Pancreas (tissue), 10 donors: ENCODE results near the gene ARHGDIB. TPM values are rescaled to one million over a fixed set of nuclear protein-coding genes. Genes with fewer than 3 reads are reported as not detected.
A peak's percentile ranks its signal among the peaks of the same experiment; 100 is the strongest.

Experiments used
- ATAC-seq, 4 donors: fragments of 200-7000 bp; cut with Tn5 transposase; one replicate each; pipeline versions ENCODE4 v1.8.0 to v1.9.1; 2020; ENCODE audit warnings: mild to moderate bottlenecking in 4 of 4, moderate library complexity in 4 of 4
- DNase-seq, 6 donors: peaks; one replicate each; pipeline ENCODE4 v3.0.0-alpha.2; 2020
- FAIRE-seq: peaks from 2 replicates; lab custom pipeline; 2012; peaks lifted over from hg19 to GRCh38; lab: Jason Lieb, UNC
- H3K27ac ChIP-seq, 4 donors: fragments of 200-600 bp; sonication (generic); 1 replicate in 3 of 4; 2 replicates in 1 of 4; pipeline versions ENCODE4 v1.5.0 to v1.8.0; 2020
- H3K27me3 ChIP-seq, 4 donors: fragments of 200-600 bp; one replicate each; pipeline ENCODE4 v1.8.0; 2021
- H3K36me3 ChIP-seq, 3 donors: fragments of 200-600 bp; sonication (generic) in 1 of 3; one replicate each; pipeline versions ENCODE4 v1.5.0 to v1.8.0; 2020 to 2021
- H3K4me1 ChIP-seq, 3 donors: fragments of 200-600 bp; one replicate each; pipeline ENCODE4 v1.8.0; 2021
- H3K4me3 ChIP-seq, 4 donors: fragments of 200-600 bp; sonication (generic) in 2 of 4; one replicate each; pipeline versions ENCODE4 v1.5.0 to v1.8.0; 2020 to 2021
- H3K9me3 ChIP-seq, 4 donors: fragments of 200-600 bp; one replicate each; pipeline ENCODE4 v1.8.0; 2021
- CTCF ChIP-seq, 4 donors: fragments of 200-600 bp; sonication (generic) in 3 of 4; IDR thresholded peaks; one replicate each; pipeline versions ENCODE4 v1.5.0 to v1.8.0; 2021; ENCODE audit warnings: antibody characterized with exemption in 4 of 4
- WGBS, 2 donors: extraction: QIAGEN DNeasy Blood & Tissue Kit; methylation state at CpG; one replicate each; pipeline ENCODE4 v1.1.7; 2013; 5-methylcytosine and 5-hydroxymethylcytosine counted together
- intact Hi-C, 3 donors: fragments of 100-400 bp; cut with DNase I; formaldehyde crosslinking; loops; one replicate each; pipeline versions ENCODE4 v1.11.1 to v1.14.2; 2022
- polyA plus RNA-seq, 2 donors: library from polyadenylated mRNA; stranded (reverse); fragments of 200-250 nt; gene quantifications; one replicate each; pipeline ENCODE4 v1.2.3, GENCODE V29; 2013
- total RNA-seq, 6 donors: library from RNA; stranded (reverse); fragmentation: NEBNext Ultra II Directional in 4 of 6; extraction: Animal tissue kit (Norgen Biotek cat#: 25700) in 4 of 6; gene quantifications; one replicate each; pipeline versions ENCODE4 v1.2.1 to v1.2.4, GENCODE V29; 2021 to 2023
- donor health status: healthy with polysubstance abuse.
- donor health status: DM: no; HTN: no; CAD: no; lungs with moderate emphysema.
- donor health status: DM: no; HTN: no; CAD: no.
- donor health status: control.
- donor health status: control.
- donor health status: Bipolar disorder and iron deficiency.
- donor health status: DM: yes; HTN: yes; CAD: no.
- donor health status: DM: no; HTN: no; CAD: no.
- donor health status: DM: no; HTN: no; CAD: no.
- donor health status: DM: yes; HTN: yes; CAD: no.

ARHGDIB gene
- total and polyA plus RNA-seq, 8 donors: 5.8 to 54.8 (median 23.4) TPM

GRCh38 chr12:14950421-14950820 is 11.0 kb downstream of the ARHGDIB start:
- no peaks in the 10 kb centered on the region for H3K9me3 ChIP-seq
- intact Hi-C loops: no loop called here
- H3K36me3 ChIP-seq: no peaks in the 10 kb centered on the region
- no peak for TF ChIP-seq CTCF (IDR thresholded peaks at IDR 0.05)
- WGBS, 2 donors: 86 to 88% methylated on average over 4 of the region's 4 CpGs
- FAIRE-seq (no peak), DNase-seq (no peak), ATAC-seq (no peak)
- H3K27me3 ChIP-seq: no peaks in the 10 kb centered on the region
- H3K27ac ChIP-seq: no peak overlapping the region
- H3K4me1 ChIP-seq: peaks cover 9 to 28% (median 13%) of the 10 kb centered on the region in 3 donors
- no peak overlapping the region for H3K4me3 ChIP-seq

- FAIRE-seq (no peak), ATAC-seq (no peak), DNase-seq (no peak)
- WGBS, 2 donors: 95 to 99% methylated on average over 5 of the region's 5 CpGs
- no peak overlapping the region for H3K4me3 ChIP-seq
- TF ChIP-seq CTCF (IDR thresholded peaks at IDR 0.05): no peak
- H3K9me3 ChIP-seq: no peaks in the 10 kb centered on the region
- no peaks in the 10 kb centered on the region for H3K27me3 ChIP-seq
- peaks cover 9 to 28% (median 13%) of the 10 kb centered on the region in 3 donors for H3K4me1 ChIP-seq
- intact Hi-C loops: no loop called here
- H3K27ac ChIP-seq: peak overlapping the region in 2 of 4 donors; percentile 69 to 81
- H3K36me3 ChIP-seq: no peaks in the 10 kb centered on the region
Measured at GRCh38 chr12:14949631-14950030, 11.8 kb downstream of the ARHGDIB start.

- no peak for TF ChIP-seq CTCF (IDR thresholded peaks at IDR 0.05)
- H3K4me3 ChIP-seq: no peak overlapping the region
- H3K27ac ChIP-seq: peak overlapping the region in 3 of 4 donors; percentile 17 to 81 (median 69)
- DNase-seq (peak in 1 of 6 donors; percentile 28), FAIRE-seq (peak; percentile 68), ATAC-seq (peak; percentile 79 to 94 (median 90))
- H3K4me1 ChIP-seq: peaks cover 9 to 28% (median 13%) of the 10 kb centered on the region in 3 donors
- H3K36me3 ChIP-seq: no peaks in the 10 kb centered on the region
- intact Hi-C loops: no loop called here
- H3K27me3 ChIP-seq: no peaks in the 10 kb centered on the region
- H3K9me3 ChIP-seq: no peaks in the 10 kb centered on the region
- WGBS, 2 donors: 1 to 2% methylated on average over 3 of the region's 3 CpGs
Measured at GRCh38 chr12:14948672-14949071, 12.7 kb downstream of the ARHGDIB start.

- Histone ChIP-seq H3K4me3 (no peak overlapping the region), H3K4me1 (peaks cover 9 to 21% (median 13%) of the 10 kb centered on the region in 3 donors), H3K27me3 (no peaks in the 10 kb centered on the region), H3K27ac (no peak overlapping the region), H3K9me3 (no peaks in the 10 kb centered on the region), H3K36me3 (no peaks in the 10 kb centered on the region)
- intact Hi-C loops: no loop called here
- ATAC-seq: no peak
- WGBS, 2 donors: 41 to 55% methylated on average over 1 of the region's 1 CpG
- no peak for FAIRE-seq
- TF ChIP-seq CTCF (IDR thresholded peaks at IDR 0.05): no peak
- DNase-seq: no peak
Measured at GRCh38 chr12:14946861-14947260, 14.5 kb downstream of the ARHGDIB start.

- Histone ChIP-seq H3K4me1 (peaks cover 9 to 15% (median 13%) of the 10 kb centered on the region in 3 donors), H3K36me3 (no peaks in the 10 kb centered on the region), H3K27ac (no peak overlapping the region), H3K4me3 (no peak overlapping the region), H3K27me3 (no peaks in the 10 kb centered on the region), H3K9me3 (no peaks in the 10 kb centered on the region)
- TF ChIP-seq CTCF (IDR thresholded peaks at IDR 0.05): no peak
- FAIRE-seq: no peak
- no peak for DNase-seq
- intact Hi-C loops: no loop called here
- no peak for ATAC-seq
- WGBS, 2 donors: 92 to 95% methylated on average over 2 of the region's 2 CpGs
Measured at GRCh38 chr12:14946162-14946561, 15.2 kb downstream of the ARHGDIB start.
